SK-N-SH (cell line): ENCODE data around the gene CIT. TPM values are rescaled to one million over a fixed set of nuclear protein-coding genes. Genes with fewer than 3 reads are reported as not detected.

Experiments
- CTCF ChIA-PET: fragments of 300-600, 350-600 bp; formaldehyde crosslinking; extraction: SDS; loops from one replicate; lab custom pipeline; 2021; lab: Yijun Ruan, JAX
- POLR2A ChIA-PET: fragments of 350-600 bp; sonication (Branson Sonifier 250); formaldehyde crosslinking; extraction: SDS; loops from one replicate; lab custom pipeline; 2020; ENCODE audit warnings: antibody characterized with exemption, inconsistent platforms; lab: Yijun Ruan, JAX
- DNase-seq: peaks from one replicate; pipeline ENCODE4 v3.0.0; 2012
- H2AFZ ChIP-seq: fragments of 200-600 bp; sonication (generic); 2 replicates; pipeline ENCODE4 v1.8.1; 2016; ENCODE audit warnings: antibody characterized with exemption, mild to moderate bottlenecking, low read depth
- H3F3A ChIP-seq: fragments of 200-600 bp; sonication (generic); replicated peaks from 2 replicates; pipeline ENCODE3; 2016; ENCODE audit warnings: antibody characterized with exemption, mild to moderate bottlenecking; ENCODE audit not compliant: insufficient read depth
- H3K27ac ChIP-seq, 2 experiments: fragments of 200-500 bp in 1 of 2; fragments of 200-600 bp in 1 of 2; sonication (Bioruptor generic) in 1 of 2; sonication (generic), shearing (Covaris generic) in 1 of 2; 2 replicates each; pipeline versions ENCODE4 v1.5.1 to v1.6.1; 2014 to 2016; ENCODE audit warnings: low read depth in 2 of 2, inconsistent platforms in 1 of 2, low read length in 1 of 2, mild to moderate bottlenecking in 1 of 2, mixed read lengths in 1 of 2
- H3K27me3 ChIP-seq: fragments of 200-600 bp; sonication (generic), shearing (Covaris generic); 2 replicates; pipeline ENCODE4 v1.6.1; 2016; ENCODE audit warnings: mixed run types; ENCODE audit not compliant: insufficient read depth
- H3K36me3 ChIP-seq, 2 experiments: fragments of 200-500 bp in 1 of 2; fragments of 200-600 bp in 1 of 2; sonication (Bioruptor generic) in 1 of 2; sonication (generic) in 1 of 2; replicated peaks in 1 of 2; 2 replicates each; pipeline versions ENCODE3 to v1.5.1; 2014 to 2016; ENCODE audit warnings: low read length in 1 of 2, mild to moderate bottlenecking in 1 of 2; ENCODE audit not compliant: insufficient read depth in 2 of 2, control insufficient read depth in 1 of 2
- H3K4me1 ChIP-seq, 2 experiments: fragments of 200-500 bp in 1 of 2; fragments of 200-600 bp in 1 of 2; sonication (Bioruptor generic) in 1 of 2; sonication (generic), shearing (Covaris generic) in 1 of 2; 2 replicates each; pipeline versions ENCODE4 v1.5.1 to v1.6.1; 2014 to 2016; ENCODE audit warnings: low read depth in 1 of 2, low read length in 1 of 2, mixed run types in 1 of 2; ENCODE audit not compliant: insufficient read depth in 2 of 2, control insufficient read depth in 1 of 2
- H3K4me2 ChIP-seq: fragments of 200-600 bp; sonication (generic), shearing (Covaris generic); 2 replicates; pipeline ENCODE4 v1.6.1; 2017; ENCODE audit warnings: mixed run types
- H3K4me3 ChIP-seq, 2 experiments: fragments of 200-500 bp in 1 of 2; fragments of 200-600 bp in 1 of 2; sonication (Bioruptor generic) in 1 of 2; sonication (generic), shearing (Covaris generic) in 1 of 2; 2 replicates each; pipeline versions ENCODE4 v1.5.1 to v1.8.1; 2014 to 2016; ENCODE audit warnings: low read depth in 2 of 2, inconsistent platforms in 1 of 2, low read length in 1 of 2, mild to moderate bottlenecking in 1 of 2, mixed read lengths in 1 of 2, moderate library complexity in 1 of 2
- H3K79me2 ChIP-seq: fragments of 200-600 bp; sonication (generic); 2 replicates; pipeline ENCODE4 v1.8.1; 2017; ENCODE audit warnings: mild to moderate bottlenecking; ENCODE audit not compliant: insufficient read depth
- H3K9ac ChIP-seq: fragments of 200-600 bp; sonication (generic); 2 replicates; pipeline ENCODE4 v1.6.1; 2017; ENCODE audit warnings: mixed run types
- H3K9me2 ChIP-seq: fragments of 200-600 bp; sonication (generic); 2 replicates; pipeline ENCODE4 v1.6.1; 2017; ENCODE audit warnings: mixed run types
- H3K9me3 ChIP-seq: fragments of 200-600 bp; sonication (generic); 2 replicates; pipeline ENCODE4 v1.6.1; 2017; ENCODE audit warnings: mixed run types, mild to moderate bottlenecking, moderate library complexity
- H4K20me1 ChIP-seq: fragments of 200-600 bp; sonication (generic); 2 replicates; pipeline ENCODE4 v1.6.1; 2017; ENCODE audit warnings: mild to moderate bottlenecking, mixed run types; ENCODE audit not compliant: insufficient read depth
- CHD2 ChIP-seq: fragments of 150-350 bp; IDR thresholded peaks from 2 replicates; pipeline ENCODE4 v1.6.1; 2018; ENCODE audit warnings: low read length; ENCODE audit not compliant: partially characterized antibody
- ELF1 ChIP-seq: IDR thresholded peaks from 2 replicates; pipeline ENCODE4 v1.4.0; 2012
- EP300 ChIP-seq, 2 experiments: IDR thresholded peaks; 2 replicates each; pipeline versions ENCODE4 v1.4.0 to v1.6.1; 2012; ENCODE audit warnings: borderline replicate concordance in 1 of 2, low read depth in 1 of 2, low read length in 1 of 2
- EZH2phosphoT487 ChIP-seq: fragments of 200-600 bp; sonication (generic); IDR thresholded peaks from 2 replicates; pipeline ENCODE4 v1.6.1; 2017; ENCODE audit warnings: low read depth, mixed run types, mild to moderate bottlenecking, antibody characterized with exemption, moderate library complexity, borderline replicate concordance
- FOSL2 ChIP-seq: IDR thresholded peaks from 2 replicates; pipeline ENCODE4 v1.4.0; 2012; ENCODE audit warnings: low read depth, mild to moderate bottlenecking, moderate library complexity, borderline replicate concordance
- FOXM1 ChIP-seq: IDR thresholded peaks from 2 replicates; pipeline ENCODE4 v1.4.0; 2012; ENCODE audit warnings: low read depth, mild to moderate bottlenecking
- GABPA ChIP-seq: IDR thresholded peaks from 2 replicates; pipeline ENCODE4 v1.4.0; 2012; ENCODE audit warnings: low read depth, mild to moderate bottlenecking
- POLR2AphosphoS5 ChIP-seq: IDR thresholded peaks from 2 replicates; pipeline ENCODE4 v1.6.1; 2012; ENCODE audit warnings: low read depth, low read length
- RXRA ChIP-seq: IDR thresholded peaks from 2 replicates; pipeline ENCODE4 v1.4.0; 2012; ENCODE audit warnings: low read depth, mild to moderate bottlenecking, borderline replicate concordance
- SIN3A ChIP-seq: IDR thresholded peaks from 2 replicates; pipeline ENCODE4 v1.6.1; 2012; ENCODE audit warnings: low read depth, mild to moderate bottlenecking, low read length, moderate library complexity, borderline replicate concordance
- TAF1 ChIP-seq: IDR thresholded peaks from 2 replicates; pipeline ENCODE4 v1.6.1; 2012; ENCODE audit warnings: low read depth, mild to moderate bottlenecking, low read length, moderate library complexity, borderline replicate concordance
- WGBS: methylation state at CpG from one replicate; pipeline ENCODE4 v1.1.6; 2017; ENCODE audit warnings: low lambda C conversion rate; 5-methylcytosine and 5-hydroxymethylcytosine counted together
- polyA plus RNA-seq, 3 experiments: library from polyadenylated mRNA; depleted of rRNA; stranded (reverse); fragments of >200 nt; gene quantifications; 2 replicates each; pipeline ENCODE4 v1.2.3, GENCODE V29; 2012
- TF ChIP-seq, protein P1 (sequence below): fragments of 200-600 bp; sonication (generic); IDR thresholded peaks from 2 replicates; pipeline ENCODE4 v1.6.1; 2017; ENCODE audit warnings: antibody characterized with exemption, mild to moderate bottlenecking, moderate library complexity
- TF ChIP-seq, protein P2 (sequence below): fragments of 150-350 bp; IDR thresholded peaks from 2 replicates; pipeline ENCODE4 v1.6.1; 2016; ENCODE audit warnings: mild to moderate bottlenecking, low read depth, low read length
- TF ChIP-seq, protein P3 (sequence below): IDR thresholded peaks from 2 replicates; pipeline ENCODE4 v1.4.0; 2012; ENCODE audit warnings: low read depth, borderline replicate concordance
- TF ChIP-seq, protein P4 (sequence below): IDR thresholded peaks from 2 replicates; pipeline ENCODE4 v1.4.0; 2012; ENCODE audit warnings: low read depth
- TF ChIP-seq, protein P5 (sequence below): IDR thresholded peaks from 2 replicates; pipeline ENCODE4; 2012
- TF ChIP-seq, protein P6 (sequence below): fragments of 150-350 bp; IDR thresholded peaks from 2 replicates; pipeline ENCODE4 v1.6.1; 2017; ENCODE audit warnings: antibody characterized with exemption, low read length, low read depth, borderline replicate concordance

Gene CIT
- polyA plus RNA-seq, 1 of the 3 experiments (the other 2 are of a cell fraction): 7.7 TPM

DNA sequence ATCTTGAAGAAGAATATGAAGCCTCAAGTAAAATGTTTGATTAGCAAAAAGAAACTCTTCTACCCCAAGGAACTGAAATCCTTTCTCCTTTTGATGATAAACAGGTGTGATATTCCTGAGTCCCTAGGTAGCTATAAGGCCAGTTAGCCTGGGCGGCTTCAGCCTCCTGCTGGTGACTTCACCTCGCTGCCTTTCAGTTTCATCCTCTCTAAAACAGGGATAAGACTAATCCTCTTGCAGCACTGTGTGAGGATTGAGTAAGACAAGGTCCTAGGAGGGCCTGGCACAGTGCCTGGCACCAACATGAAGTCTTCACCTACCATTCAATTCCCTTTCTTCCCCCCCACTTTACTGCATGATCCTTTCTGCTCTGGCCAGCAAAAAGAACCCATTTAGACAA, 42.1 kb downstream of the CIT start:
- Histone ChIP-seq H3F3A (no peaks in the 10 kb centered on the region), H3K9me3 (no peaks in the 10 kb centered on the region), H3K4me3 (no peak overlapping the region), H3K9ac (no peak overlapping the region), H3K79me2 (peaks cover 22% of the 10 kb centered on the region; the same call in 1 of the 2 replicates), H2AFZ (no peak overlapping the region; the same call in 1 of the 2 replicates), H3K27ac (no peak overlapping the region), H3K27me3 (no peaks in the 10 kb centered on the region), H3K4me2 (no peak overlapping the region), H3K9me2 (no peaks in the 10 kb centered on the region), H3K4me1 (no peaks in the 10 kb centered on the region), H4K20me1 (no peaks in the 10 kb centered on the region), H3K36me3 (peaks cover 7 to 14% of the 10 kb centered on the region in 2 experiments)
- ChIA-PET CTCF (interaction anchor here (0.9 to 1.4 kb wide), 2 partner anchors 23 to 32 kb away, joined by 4 to 5 read pairs; no protein-coding TSS in a partner anchor), POLR2A (no interaction called here)
- WGBS: 100% methylated on average over 2 of the region's 2 CpGs
- DNase-seq: no peak
- TF ChIP-seq, protein P1, sequence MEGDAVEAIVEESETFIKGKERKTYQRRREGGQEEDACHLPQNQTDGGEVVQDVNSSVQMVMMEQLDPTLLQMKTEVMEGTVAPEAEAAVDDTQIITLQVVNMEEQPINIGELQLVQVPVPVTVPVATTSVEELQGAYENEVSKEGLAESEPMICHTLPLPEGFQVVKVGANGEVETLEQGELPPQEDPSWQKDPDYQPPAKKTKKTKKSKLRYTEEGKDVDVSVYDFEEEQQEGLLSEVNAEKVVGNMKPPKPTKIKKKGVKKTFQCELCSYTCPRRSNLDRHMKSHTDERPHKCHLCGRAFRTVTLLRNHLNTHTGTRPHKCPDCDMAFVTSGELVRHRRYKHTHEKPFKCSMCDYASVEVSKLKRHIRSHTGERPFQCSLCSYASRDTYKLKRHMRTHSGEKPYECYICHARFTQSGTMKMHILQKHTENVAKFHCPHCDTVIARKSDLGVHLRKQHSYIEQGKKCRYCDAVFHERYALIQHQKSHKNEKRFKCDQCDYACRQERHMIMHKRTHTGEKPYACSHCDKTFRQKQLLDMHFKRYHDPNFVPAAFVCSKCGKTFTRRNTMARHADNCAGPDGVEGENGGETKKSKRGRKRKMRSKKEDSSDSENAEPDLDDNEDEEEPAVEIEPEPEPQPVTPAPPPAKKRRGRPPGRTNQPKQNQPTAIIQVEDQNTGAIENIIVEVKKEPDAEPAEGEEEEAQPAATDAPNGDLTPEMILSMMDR: peak; percentile 11; the same call in 1 of the 2 replicates
- no peak for TF ChIP-seq RXRA
- TF ChIP-seq EP300 (IDR thresholded peaks at IDR 0.05; ENCODE audit: borderline replicate concordance in 1 of 2, low read depth in 1 of 2, low read length in 1 of 2): no peak

DNA sequence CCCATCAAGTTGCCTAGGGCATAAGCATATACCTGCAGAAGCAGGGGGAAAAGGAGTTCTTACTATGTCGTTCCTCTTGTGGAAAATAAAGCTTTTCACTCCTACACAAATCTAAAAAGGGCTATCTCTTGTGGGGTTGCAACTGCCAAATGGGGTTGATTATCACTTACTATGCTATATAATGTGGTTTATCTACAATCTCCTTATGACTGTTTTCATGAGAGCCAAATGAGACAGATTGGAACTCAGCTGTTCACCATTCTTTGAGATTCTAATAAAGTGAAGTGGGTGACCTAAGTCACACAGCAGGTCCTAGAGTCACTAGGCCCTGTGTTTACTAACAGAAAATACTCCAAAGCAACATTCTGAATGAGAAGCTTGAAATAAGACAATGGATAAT, 47.7 kb downstream of the CIT start:
- TF ChIP-seq RXRA (no peak), POLR2AphosphoS5 (no peak), CHD2 (no peak), SIN3A (no peak), FOSL2 (no peak), FOXM1 (no peak), EZH2phosphoT487 (no peak), GABPA (no peak), TAF1 (no peak), ELF1 (no peak)
- TF ChIP-seq, protein P2, sequence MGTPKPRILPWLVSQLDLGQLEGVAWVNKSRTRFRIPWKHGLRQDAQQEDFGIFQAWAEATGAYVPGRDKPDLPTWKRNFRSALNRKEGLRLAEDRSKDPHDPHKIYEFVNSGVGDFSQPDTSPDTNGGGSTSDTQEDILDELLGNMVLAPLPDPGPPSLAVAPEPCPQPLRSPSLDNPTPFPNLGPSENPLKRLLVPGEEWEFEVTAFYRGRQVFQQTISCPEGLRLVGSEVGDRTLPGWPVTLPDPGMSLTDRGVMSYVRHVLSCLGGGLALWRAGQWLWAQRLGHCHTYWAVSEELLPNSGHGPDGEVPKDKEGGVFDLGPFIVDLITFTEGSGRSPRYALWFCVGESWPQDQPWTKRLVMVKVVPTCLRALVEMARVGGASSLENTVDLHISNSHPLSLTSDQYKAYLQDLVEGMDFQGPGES: no peak
- TF ChIP-seq, protein P3, sequence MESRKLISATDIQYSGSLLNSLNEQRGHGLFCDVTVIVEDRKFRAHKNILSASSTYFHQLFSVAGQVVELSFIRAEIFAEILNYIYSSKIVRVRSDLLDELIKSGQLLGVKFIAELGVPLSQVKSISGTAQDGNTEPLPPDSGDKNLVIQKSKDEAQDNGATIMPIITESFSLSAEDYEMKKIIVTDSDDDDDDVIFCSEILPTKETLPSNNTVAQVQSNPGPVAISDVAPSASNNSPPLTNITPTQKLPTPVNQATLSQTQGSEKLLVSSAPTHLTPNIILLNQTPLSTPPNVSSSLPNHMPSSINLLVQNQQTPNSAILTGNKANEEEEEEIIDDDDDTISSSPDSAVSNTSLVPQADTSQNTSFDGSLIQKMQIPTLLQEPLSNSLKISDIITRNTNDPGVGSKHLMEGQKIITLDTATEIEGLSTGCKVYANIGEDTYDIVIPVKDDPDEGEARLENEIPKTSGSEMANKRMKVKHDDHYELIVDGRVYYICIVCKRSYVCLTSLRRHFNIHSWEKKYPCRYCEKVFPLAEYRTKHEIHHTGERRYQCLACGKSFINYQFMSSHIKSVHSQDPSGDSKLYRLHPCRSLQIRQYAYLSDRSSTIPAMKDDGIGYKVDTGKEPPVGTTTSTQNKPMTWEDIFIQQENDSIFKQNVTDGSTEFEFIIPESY: no peak
- TF ChIP-seq, protein P4, sequence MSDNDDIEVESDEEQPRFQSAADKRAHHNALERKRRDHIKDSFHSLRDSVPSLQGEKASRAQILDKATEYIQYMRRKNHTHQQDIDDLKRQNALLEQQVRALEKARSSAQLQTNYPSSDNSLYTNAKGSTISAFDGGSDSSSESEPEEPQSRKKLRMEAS: no peak
- TF ChIP-seq, protein P5, sequence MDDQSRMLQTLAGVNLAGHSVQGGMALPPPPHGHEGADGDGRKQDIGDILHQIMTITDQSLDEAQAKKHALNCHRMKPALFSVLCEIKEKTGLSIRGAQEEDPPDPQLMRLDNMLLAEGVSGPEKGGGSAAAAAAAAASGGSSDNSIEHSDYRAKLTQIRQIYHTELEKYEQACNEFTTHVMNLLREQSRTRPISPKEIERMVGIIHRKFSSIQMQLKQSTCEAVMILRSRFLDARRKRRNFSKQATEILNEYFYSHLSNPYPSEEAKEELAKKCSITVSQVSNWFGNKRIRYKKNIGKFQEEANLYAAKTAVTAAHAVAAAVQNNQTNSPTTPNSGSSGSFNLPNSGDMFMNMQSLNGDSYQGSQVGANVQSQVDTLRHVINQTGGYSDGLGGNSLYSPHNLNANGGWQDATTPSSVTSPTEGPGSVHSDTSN: no peak
- TF ChIP-seq, protein P1: no peak
- TF ChIP-seq, protein P6, sequence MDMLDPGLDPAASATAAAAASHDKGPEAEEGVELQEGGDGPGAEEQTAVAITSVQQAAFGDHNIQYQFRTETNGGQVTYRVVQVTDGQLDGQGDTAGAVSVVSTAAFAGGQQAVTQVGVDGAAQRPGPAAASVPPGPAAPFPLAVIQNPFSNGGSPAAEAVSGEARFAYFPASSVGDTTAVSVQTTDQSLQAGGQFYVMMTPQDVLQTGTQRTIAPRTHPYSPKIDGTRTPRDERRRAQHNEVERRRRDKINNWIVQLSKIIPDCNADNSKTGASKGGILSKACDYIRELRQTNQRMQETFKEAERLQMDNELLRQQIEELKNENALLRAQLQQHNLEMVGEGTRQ: no peak
- DNase-seq: no peak
- no peak overlapping the region for H3K4me2 ChIP-seq
- no peaks in the 10 kb centered on the region for H3K27me3 ChIP-seq
- CTCF ChIA-PET: interaction anchor here (1.5 to 4.3 kb wide), 3 partner anchors 12 to 49 kb away, joined by 3 to 15 read pairs (median 4); no protein-coding TSS in a partner anchor
- H2AFZ ChIP-seq: no peak overlapping the region
- H3K9ac ChIP-seq: no peak overlapping the region
- POLR2A ChIA-PET: no interaction called here
- no peaks in the 10 kb centered on the region for H3K79me2 ChIP-seq
- H3F3A ChIP-seq: no peaks in the 10 kb centered on the region
- WGBS: 100% methylated on average over 1 of the region's 1 CpG
- peaks cover 14 to 36% of the 10 kb centered on the region in 2 experiments for H3K36me3 ChIP-seq
- H3K4me3 ChIP-seq: no peak overlapping the region
- H4K20me1 ChIP-seq: no peaks in the 10 kb centered on the region
- no peaks in the 10 kb centered on the region for H3K4me1 ChIP-seq
- no peak overlapping the region for H3K27ac ChIP-seq
- H3K9me3 ChIP-seq: no peaks in the 10 kb centered on the region
- no peaks in the 10 kb centered on the region for H3K9me2 ChIP-seq
